ENCODE results near the gene XYLT1.

The XYLT1 gene

GRCh38 chr16:17076092-17076754 lies 394.5 kb downstream of the XYLT1 start:
- no peak for DNase-seq

- no peak for DNase-seq
These were observed 398.7 kb downstream of the XYLT1 start for GRCh38 chr16:17072104-17072503.

- DNase-seq = peak; percentile 86
These were observed 399.7 kb downstream of the XYLT1 start for GRCh38 chr16:17070882-17071592.

- DNase-seq = no peak
These were observed 401.1 kb downstream of the XYLT1 start for GRCh38 chr16:17069681-17070080.

GRCh38 chr16:17068524-17068923 lies 402.2 kb downstream of the XYLT1 start:
- DNase-seq = no peak

GRCh38 chr16:17067882-17068281 lies 402.9 kb downstream of the XYLT1 start:
- DNase-seq = no peak

- DNase-seq = no peak
These were observed 407.3 kb downstream of the XYLT1 start for GRCh38 chr16:17063201-17064139.

GRCh38 chr16:17062676-17063075 lies 408.1 kb downstream of the XYLT1 start:
- no peak for DNase-seq

GRCh38 chr16:17061326-17061725 lies 409.4 kb downstream of the XYLT1 start:
- DNase-seq = no peak

- no peak for DNase-seq
These were observed 412.3 kb downstream of the XYLT1 start for GRCh38 chr16:17058471-17058870.

GRCh38 chr16:17056666-17057065 lies 414.1 kb downstream of the XYLT1 start:
- DNase-seq = no peak

GRCh38 chr16:17053536-17054160 lies 417.1 kb downstream of the XYLT1 start:
- no peak for DNase-seq
